GM21423 (cell line): ENCODE measurements around the gene ASXL2.
A peak's percentile ranks its signal among the peaks of the same experiment; 100 is the strongest.
"Not testable (repeated sequence)": the region's sequence is repeated elsewhere in the genome, so short reads cannot be mapped to it uniquely, and the experiment has no call there.

Source experiments
- ATAC-seq: cut with Tn5 transposase; IDR thresholded peaks from one replicate; pipeline ENCODE4 v1.9.1; 2021; ENCODE audit warnings: mild to moderate bottlenecking, moderate library complexity; ENCODE audit not compliant: unreplicated experiment

Gene ASXL2

DNA sequence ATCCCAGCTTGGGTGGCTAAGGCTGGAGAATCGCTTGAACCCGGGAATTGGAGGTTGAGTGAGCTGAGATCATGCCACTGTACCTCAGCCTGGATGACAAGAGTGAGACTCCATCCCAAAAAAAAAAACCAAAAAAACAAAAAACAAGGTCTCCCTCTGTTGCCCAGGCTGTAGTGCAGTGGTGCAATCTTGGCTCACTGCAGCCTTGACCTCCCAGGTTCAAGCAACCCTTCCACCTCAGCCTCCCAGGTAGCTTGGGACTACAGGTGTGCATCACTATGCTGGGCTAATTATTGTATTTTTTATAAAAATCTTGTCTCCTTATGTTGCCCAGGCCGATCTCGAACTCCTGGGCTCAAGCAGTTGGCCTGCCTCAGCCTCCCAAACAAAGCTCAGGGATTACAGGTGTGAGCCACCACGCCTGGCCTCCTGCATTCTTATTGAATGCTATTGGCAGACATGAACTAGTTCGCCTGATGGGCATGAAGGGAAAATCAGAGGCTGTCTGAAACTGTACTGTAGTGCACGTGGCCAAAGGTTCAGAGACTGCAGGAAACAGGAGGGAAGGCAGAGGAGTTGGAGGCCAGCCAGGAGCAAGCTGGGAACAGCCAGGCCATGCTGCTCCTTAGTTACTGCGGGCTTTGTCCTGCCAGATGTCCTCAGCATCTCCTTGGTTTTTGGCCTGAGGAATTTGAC lies 16.0 kb upstream of the ASXL2 start:
- no peak for ATAC-seq

- no peak for ATAC-seq
Measured at GRCh38 chr2:25891672-25892071, 13.4 kb upstream of the ASXL2 start.

DNA sequence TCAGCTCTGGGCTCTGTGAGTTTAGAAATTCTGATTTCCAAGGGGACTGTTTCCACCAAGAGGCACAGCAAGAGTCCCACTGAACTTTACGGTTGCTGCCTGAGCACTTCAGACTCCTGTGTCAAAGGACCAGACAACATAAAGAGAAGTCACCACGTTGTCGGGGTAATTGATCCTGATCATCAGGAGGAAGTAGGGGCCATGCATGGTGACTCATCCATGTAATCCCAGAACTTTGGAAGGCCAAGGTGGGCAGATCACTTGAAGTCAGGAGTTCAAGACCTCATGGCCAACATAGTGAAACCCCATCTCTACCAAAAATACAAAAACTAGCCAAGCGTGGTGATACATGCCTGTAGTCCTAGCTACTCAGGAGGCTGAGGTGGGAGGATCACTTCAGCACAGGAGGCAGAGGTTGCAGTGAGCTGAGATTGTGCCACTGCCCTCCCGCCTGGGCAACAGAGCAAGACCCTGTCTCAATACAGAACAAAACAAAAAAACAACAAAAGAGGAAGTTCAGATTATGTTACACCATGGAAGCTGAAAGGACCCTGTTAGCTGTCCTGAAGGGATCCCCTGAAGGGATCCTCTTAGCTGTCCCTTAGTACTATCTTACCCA lies 9.4 kb upstream of the ASXL2 start:
- ATAC-seq: no peak

- no peak for ATAC-seq
Measured at GRCh38 chr2:25885933-25886332, 7.6 kb upstream of the ASXL2 start.

DNA sequence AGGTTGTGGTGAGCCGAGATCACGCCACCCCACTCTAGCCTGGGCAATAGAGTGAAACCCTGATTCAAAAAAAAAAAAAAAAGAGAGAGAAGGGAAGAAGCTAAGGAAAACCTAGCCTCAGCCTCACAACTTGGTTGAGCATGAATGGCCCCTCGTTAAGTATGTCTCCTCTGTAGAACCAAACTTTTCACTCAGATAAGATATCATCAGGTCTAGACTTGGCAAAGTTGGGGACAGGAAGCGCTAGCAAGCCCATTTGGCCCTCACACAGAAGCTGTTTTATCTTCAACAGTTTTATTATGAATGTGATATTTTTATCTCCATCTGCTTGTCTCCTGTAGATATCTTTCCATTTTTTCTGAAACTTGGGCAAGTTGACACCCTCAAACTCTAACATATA lies 3.5 kb upstream of the ASXL2 start:
- no peak for ATAC-seq

DNA sequence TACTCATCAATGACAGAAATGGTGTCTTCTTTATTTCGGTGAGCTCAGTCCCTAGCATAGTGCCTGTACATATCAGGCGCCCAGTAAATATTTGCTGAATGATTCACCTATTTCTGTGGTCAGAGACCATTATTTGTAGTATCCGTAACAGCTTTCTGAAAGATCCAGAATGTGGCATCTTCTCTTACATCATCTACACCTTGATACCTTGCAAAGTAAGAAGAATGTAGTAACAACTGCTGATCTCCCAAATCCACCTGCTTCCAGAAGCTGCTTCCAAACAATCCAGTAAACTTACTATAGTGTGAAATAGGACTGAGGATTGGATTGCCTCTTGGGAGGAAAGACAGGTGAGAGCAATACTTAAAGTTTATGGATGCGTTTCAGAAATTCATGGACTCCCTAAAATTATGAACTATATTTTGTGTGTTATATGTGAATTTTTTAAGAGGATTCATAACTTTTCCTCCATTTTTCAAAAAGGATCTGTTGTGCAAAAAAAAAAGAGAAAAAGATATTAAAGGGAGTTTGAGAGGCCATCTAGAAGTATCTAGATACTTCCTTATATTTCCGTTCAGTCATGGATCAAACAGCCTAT lies 945 bp upstream of the ASXL2 start:
- no peak for ATAC-seq

GRCh38 chr2:25877431-25878360 lies 591 bp downstream of the ASXL2 start:
- ATAC-seq: peak; percentile 48

GRCh38 chr2:25872134-25872533 lies 6.2 kb downstream of the ASXL2 start:
- ATAC-seq: no peak

DNA sequence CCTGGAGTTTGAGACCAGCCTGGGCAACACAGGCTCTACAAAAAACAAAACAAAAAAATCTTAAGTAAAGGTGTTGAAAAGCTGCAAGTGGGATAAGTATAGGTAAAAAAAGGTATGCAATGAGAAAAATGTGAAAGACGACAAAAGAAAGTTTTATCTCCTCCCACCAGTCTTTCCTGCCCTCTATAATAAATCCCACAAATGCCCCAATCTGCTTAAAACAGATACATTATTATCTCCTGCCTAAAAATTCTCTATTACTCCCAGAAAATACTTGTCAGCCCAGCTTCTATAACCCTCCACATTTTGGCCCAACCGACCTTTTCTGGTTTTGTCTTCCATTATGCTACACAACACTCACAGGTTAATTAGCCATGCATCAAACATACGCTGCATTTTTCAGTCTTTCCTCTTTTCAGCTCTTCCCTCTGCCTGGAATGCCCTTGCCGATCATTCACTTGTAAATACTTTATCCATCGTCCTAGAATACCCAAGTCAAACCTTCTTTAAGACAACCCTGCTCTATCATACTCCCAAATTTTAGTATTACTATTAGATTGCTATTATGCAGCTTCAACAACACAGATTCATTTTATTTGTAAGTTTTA lies 10.8 kb downstream of the ASXL2 start:
- no peak for ATAC-seq

DNA sequence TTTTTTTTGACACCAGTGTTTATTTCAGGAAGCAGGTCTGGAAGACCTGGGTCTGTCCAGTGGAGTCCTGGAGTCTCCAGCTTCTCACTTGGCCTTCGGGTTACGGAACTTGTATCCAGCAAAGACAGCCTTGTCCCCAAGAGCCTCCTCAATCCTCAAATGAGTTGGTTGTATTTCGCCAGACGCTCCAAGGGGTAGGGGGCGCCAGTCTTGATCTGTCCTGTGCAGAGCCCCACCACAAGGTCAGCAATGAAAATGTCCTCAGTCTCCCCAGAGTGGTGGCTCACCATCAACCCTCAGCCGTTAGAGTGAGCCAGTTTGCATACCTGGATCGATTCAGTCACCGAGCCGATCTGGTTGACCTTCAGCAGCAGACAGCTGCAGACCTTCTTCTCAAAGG lies 21.9 kb downstream of the ASXL2 start:
- no peak for ATAC-seq

DNA sequence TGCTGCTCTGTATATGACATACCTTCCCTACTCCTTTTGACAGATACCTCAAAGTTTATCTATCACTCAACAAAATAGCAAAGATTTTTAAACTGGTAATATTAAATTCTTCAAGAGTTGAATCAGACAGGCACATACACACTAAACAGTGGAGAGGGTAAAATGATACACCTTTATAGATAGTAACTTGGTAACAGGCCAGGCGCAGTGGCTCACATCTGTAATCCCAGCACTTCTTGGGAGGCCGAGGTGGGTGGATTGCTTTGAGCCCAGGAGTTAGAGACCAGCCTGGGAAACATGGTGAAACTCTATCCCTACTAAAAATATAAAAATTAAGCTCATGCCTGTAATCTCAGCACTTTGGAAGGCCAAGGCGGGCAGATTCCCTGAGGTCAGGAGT lies 23.2 kb downstream of the ASXL2 start:
- ATAC-seq: no peak

GRCh38 chr2:25854613-25855012 lies 23.7 kb downstream of the ASXL2 start:
- no peak for ATAC-seq

- ATAC-seq: no peak
Measured at GRCh38 chr2:25853038-25853638, 25.1 kb downstream of the ASXL2 start.

GRCh38 chr2:25851740-25852503 lies 26.4 kb downstream of the ASXL2 start:
- ATAC-seq: peak; percentile 83

GRCh38 chr2:25850400-25850799 lies 27.9 kb downstream of the ASXL2 start:
- not testable (repeated sequence) for ATAC-seq

DNA sequence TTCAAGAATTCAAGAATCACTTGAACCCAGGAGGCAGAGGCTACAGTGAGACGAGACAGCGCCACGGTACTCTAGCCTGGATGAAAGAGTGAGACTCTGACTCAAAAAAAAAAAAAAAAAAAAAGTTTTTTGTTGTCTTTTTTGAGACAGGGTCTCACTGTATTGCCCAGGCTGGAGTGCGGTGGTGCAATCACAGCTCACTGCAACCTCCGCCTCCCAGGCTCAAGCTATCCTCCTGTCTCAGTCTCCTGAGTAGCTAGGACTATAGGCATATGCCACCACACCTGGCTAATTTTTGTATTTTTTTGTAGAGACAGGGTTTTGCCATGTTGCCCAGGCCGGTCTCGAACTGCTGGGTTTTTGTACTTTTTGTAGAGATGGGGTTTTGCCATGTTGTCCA lies 28.9 kb downstream of the ASXL2 start:
- not testable (repeated sequence) for ATAC-seq

DNA sequence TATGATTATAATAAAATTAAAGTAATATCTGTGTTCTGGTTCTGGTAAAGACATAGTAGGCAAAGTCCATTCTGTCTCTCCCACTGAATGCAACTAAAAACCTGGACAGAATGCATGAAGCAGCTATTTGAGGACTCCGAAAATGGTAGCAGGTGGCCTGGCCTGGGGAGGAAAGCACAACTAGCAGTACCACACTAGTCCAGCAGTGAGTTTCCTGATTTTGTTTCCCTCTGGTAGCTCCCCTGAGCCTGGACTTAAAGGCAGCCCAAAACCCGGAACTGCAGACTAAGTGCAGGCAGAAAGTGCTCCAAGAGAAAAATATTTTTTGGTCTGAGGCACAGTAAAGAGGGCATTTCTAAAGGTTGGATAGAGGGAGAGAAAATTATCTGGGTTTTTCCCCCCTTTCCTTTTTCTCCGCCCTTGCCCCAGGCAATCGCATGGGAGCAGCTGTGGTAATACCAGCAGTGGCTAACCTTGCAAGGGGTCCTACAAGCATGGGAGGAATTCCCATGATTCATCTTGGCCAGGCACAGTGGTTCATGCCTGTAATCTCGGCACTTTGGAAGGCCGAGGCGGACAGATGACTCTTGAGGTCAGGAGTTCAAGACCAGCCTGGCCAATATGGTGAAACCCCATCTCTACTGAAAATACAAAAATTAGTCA lies 32.3 kb downstream of the ASXL2 start:
- no peak for ATAC-seq

GRCh38 chr2:25844089-25844488 lies 34.2 kb downstream of the ASXL2 start:
- ATAC-seq: no peak

DNA sequence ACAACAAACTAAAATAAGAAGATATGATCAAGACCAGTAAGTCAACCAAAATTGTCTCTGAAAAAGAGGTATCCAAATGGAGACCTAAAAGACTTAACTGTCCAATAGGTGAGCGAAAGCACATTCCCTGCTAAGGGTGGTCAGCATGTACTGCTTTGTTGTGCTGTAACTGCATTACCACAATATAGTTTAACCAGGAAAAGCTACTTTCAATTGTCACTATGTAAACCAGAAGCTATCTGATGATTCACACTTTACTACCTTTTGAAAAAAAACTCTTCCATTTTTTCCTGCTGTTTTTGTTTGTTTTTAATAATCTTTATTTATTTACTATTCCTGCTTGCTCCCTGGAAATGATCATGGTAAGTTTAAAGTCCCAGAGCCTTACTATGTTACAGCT lies 36.1 kb downstream of the ASXL2 start:
- ATAC-seq: no peak
